ENCODE measurements around the gene MEF2C. TPM values are rescaled to one million over a fixed set of nuclear protein-coding genes. Genes with fewer than 3 reads are reported as not detected.

Gene MEF2C
- total and polyA plus RNA-seq, 11 donors, result 15.5 to 98.5 (median 56.2) TPM

DNA sequence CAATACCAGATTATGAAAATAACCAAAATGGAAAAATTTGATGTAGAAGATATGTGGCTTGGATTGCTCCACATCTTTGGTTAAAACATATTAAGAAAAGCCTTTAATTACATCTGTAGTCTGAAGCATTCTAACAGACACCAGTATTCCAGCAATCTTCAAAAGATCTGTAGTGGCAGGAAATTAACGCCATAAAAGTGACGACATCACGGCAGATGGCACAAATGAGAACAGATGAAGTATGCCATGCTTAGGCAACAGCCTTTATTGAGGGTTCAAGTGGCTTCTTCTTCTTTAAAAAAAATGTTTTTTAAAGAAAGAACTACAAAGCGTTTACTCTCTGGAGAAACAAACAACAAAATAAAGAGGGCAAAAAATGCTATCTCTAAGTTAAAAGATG lies 164.2 kb downstream of the MEF2C start:
- no peak for TF ChIP-seq POLR2A (IDR thresholded peaks at IDR 0.05)
- TF ChIP-seq, protein P1, sequence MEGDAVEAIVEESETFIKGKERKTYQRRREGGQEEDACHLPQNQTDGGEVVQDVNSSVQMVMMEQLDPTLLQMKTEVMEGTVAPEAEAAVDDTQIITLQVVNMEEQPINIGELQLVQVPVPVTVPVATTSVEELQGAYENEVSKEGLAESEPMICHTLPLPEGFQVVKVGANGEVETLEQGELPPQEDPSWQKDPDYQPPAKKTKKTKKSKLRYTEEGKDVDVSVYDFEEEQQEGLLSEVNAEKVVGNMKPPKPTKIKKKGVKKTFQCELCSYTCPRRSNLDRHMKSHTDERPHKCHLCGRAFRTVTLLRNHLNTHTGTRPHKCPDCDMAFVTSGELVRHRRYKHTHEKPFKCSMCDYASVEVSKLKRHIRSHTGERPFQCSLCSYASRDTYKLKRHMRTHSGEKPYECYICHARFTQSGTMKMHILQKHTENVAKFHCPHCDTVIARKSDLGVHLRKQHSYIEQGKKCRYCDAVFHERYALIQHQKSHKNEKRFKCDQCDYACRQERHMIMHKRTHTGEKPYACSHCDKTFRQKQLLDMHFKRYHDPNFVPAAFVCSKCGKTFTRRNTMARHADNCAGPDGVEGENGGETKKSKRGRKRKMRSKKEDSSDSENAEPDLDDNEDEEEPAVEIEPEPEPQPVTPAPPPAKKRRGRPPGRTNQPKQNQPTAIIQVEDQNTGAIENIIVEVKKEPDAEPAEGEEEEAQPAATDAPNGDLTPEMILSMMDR (IDR thresholded peaks at IDR 0.05), result no peak
- DNase-seq (no peak), ATAC-seq (no peak)
- intact Hi-C loops (cut with DNase I), result no loop called here
- Histone ChIP-seq H3K9me3 (no peaks in the 10 kb centered on the region), H3K4me3 (no peak overlapping the region), H3K4me1 (peaks cover 0 to 9% (median 0%) of the 10 kb centered on the region in 12 donors), H3K27me3 (no peaks in the 10 kb centered on the region), H3K27ac (no peak overlapping the region), H3K36me3 (peaks cover 0 to 71% (median 61%) of the 10 kb centered on the region in 9 donors)
- 90 to 93% (median 92%) methylated on average over 4 of the region's 4 CpGs for WGBS, 4 donors

DNA sequence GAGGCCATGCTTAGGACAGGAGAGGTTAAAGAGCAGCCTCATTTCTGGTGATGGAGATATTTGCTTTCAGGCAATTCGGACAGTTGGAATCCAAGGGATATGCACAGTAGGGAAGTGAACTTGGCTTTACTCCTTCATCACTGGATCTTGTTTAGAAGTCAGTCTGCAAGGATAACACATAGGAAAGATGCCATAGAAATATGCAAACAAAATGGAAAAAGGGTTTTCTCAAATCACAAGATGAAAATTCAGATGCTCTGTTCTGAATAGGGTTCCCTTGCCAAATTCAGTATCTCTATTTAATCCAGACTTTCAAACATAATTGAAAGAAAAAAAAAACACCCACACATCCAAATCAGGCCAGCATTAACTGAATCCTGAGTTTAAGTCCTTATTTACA lies 166.9 kb downstream of the MEF2C start:
- 73 to 86% (median 82%) methylated on average over 1 of the region's 1 CpG for WGBS, 4 donors
- DNase-seq, result no peak
- H3K36me3 ChIP-seq, result peaks cover 0 to 45% (median 35%) of the 10 kb centered on the region in 9 donors
- ATAC-seq, result no peak
- H3K27ac ChIP-seq, result no peak overlapping the region
- TF ChIP-seq, protein P1 (IDR thresholded peaks at IDR 0.05), result no peak
- H3K9me3 ChIP-seq, result no peaks in the 10 kb centered on the region
- intact Hi-C loops (cut with DNase I), result no loop called here
- no peak overlapping the region for H3K4me3 ChIP-seq
- H3K4me1 ChIP-seq, result peaks cover 0 to 9% (median 0%) of the 10 kb centered on the region in 12 donors
- no peaks in the 10 kb centered on the region for H3K27me3 ChIP-seq

GRCh38 chr5:88715503-88715902 lies 167.5 kb downstream of the MEF2C start:
- ATAC-seq (no peak), DNase-seq (no peak)
- Histone ChIP-seq H3K4me3 (no peak overlapping the region), H3K4me1 (peaks cover 0 to 9% (median 0%) of the 10 kb centered on the region in 12 donors), H3K36me3 (peaks cover 0 to 39% (median 29%) of the 10 kb centered on the region in 9 donors), H3K9me3 (no peaks in the 10 kb centered on the region), H3K27me3 (no peaks in the 10 kb centered on the region), H3K27ac (no peak overlapping the region)
- intact Hi-C loops (cut with DNase I), result no loop called here
- TF ChIP-seq, protein P1 (IDR thresholded peaks at IDR 0.05), result no peak
- TF ChIP-seq POLR2A (IDR thresholded peaks at IDR 0.05), result no peak
- 88 to 96% (median 90%) methylated on average over 3 of the region's 3 CpGs for WGBS, 4 donors

- ATAC-seq, result no peak
- Histone ChIP-seq H3K4me3 (no peak overlapping the region), H3K27me3 (no peaks in the 10 kb centered on the region), H3K9me3 (no peaks in the 10 kb centered on the region), H3K27ac (no peak overlapping the region), H3K36me3 (peaks cover 0 to 22% (median 18%) of the 10 kb centered on the region in 9 donors), H3K4me1 (no peaks in the 10 kb centered on the region)
- 72 to 82% (median 78%) methylated on average over 2 of the region's 2 CpGs for WGBS, 4 donors
- TF ChIP-seq POLR2A (IDR thresholded peaks at IDR 0.05), result no peak
- TF ChIP-seq, protein P1 (IDR thresholded peaks at IDR 0.05), result no peak
- DNase-seq, result no peak
- intact Hi-C loops (cut with DNase I), result no loop called here
These were observed 169.2 kb downstream of the MEF2C start for GRCh38 chr5:88713818-88714217.
